Type B pancreatic cell (in vitro differentiated cells): ENCODE results near the gene SPP2. TPM values are rescaled to one million over a fixed set of nuclear protein-coding genes. Genes with fewer than 3 reads are reported as not detected.

Source experiments
- DNase-seq: peaks from one replicate; pipeline ENCODE4 v3.0.0; 2021; ENCODE audit warnings: mixed read lengths; ENCODE audit not compliant: unreplicated experiment; ENCODE audit errors: extremely low spot score
- H3K27ac Mint-ChIP-seq: 2 replicates; pipeline ENCODE4 v1.8.0; 2021; ENCODE audit warnings: mild to moderate bottlenecking, mixed read lengths
- H3K27me3 Mint-ChIP-seq: 2 replicates; pipeline ENCODE4 v1.8.0; 2021; ENCODE audit warnings: mixed read lengths
- H3K36me3 Mint-ChIP-seq: 2 replicates; pipeline ENCODE4 v1.8.0; 2021; ENCODE audit warnings: mixed read lengths
- H3K4me1 Mint-ChIP-seq: one replicate; pipeline ENCODE4 v1.8.0; 2021; ENCODE audit warnings: mixed read lengths; ENCODE audit not compliant: unreplicated experiment
- H3K4me3 Mint-ChIP-seq: 2 replicates; pipeline ENCODE4 v1.8.0; 2021; ENCODE audit warnings: mild to moderate bottlenecking, mixed read lengths
- H3K9me3 Mint-ChIP-seq: 2 replicates; pipeline ENCODE4 v1.8.0; 2021; ENCODE audit warnings: mixed read lengths
- total RNA-seq: library from RNA; stranded (reverse); gene quantifications from 2 replicates; pipeline ENCODE4 v1.2.1, GENCODE V29; 2021; ENCODE audit warnings: low replicate concordance
- TF ChIP-seq, protein P1 (sequence below): fragments of 200-600 bp; sonication (generic); conservative IDR thresholded peaks from 2 replicates; pipeline ENCODE4 v1.5.0; 2021; ENCODE audit warnings: antibody characterized with exemption, mild to moderate bottlenecking

SPP2 gene
- total RNA-seq, 1 donor from 2014 or later = not detected

DNA sequence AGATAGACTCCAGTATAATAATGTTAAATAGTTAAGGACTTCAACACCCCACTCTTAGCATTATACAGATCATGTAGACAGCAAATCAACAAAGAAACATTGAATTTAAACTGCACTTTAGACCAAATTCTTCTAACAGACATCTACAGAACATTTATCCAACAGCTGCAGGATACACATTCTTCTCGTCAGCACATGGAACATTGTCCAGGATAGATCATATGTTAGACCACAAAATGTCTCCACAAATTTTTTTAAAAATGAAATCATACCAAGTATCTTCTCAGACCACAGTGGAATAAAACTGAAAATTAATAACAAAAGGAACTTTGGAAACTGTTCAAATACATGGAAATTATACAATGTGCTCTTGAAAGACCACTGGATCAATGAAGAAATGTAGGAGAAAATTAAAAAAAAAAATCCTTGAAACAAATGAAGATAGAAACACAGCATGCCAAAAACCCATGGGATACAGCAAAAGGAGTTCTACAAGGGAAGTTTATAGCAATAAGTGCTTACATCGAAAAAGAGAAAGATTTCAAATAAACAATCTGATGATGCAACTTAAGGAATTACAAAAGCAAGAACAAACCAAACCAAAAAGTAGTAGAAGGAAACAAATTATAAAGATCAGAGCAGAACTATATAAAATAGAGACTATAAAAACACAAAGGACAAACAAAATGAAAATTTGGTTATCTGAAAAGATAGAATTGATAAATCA lies 12.3 kb upstream of the SPP2 start:
- Mint-ChIP-seq H3K4me3 (no peak overlapping the region), H3K9me3 (peaks cover 18% of the 10 kb centered on the region)
- no peak for DNase-seq

DNA sequence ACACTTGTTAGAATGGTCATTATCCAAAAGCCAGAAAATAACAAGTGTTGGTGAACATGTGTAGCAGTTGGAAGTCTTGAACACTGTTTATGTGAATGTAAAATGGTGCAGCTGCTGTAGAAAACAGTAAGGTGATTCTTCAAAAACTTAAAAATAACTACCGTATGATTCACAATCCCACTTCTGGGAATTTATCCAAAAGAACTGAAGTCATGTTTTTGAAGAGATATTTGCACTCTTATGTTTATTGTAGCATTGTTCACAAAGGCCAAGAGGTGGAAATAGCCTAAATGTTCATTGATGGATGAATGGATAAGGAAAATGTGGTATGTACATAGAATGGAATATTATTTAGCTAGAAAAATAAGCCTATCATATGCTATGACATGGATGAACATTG lies 6.3 kb upstream of the SPP2 start:
- H3K4me1 Mint-ChIP-seq = no peaks in the 10 kb centered on the region
- TF ChIP-seq, protein P1, sequence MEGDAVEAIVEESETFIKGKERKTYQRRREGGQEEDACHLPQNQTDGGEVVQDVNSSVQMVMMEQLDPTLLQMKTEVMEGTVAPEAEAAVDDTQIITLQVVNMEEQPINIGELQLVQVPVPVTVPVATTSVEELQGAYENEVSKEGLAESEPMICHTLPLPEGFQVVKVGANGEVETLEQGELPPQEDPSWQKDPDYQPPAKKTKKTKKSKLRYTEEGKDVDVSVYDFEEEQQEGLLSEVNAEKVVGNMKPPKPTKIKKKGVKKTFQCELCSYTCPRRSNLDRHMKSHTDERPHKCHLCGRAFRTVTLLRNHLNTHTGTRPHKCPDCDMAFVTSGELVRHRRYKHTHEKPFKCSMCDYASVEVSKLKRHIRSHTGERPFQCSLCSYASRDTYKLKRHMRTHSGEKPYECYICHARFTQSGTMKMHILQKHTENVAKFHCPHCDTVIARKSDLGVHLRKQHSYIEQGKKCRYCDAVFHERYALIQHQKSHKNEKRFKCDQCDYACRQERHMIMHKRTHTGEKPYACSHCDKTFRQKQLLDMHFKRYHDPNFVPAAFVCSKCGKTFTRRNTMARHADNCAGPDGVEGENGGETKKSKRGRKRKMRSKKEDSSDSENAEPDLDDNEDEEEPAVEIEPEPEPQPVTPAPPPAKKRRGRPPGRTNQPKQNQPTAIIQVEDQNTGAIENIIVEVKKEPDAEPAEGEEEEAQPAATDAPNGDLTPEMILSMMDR = no peak
- DNase-seq = no peak
- no peak overlapping the region for H3K4me3 Mint-ChIP-seq
- H3K27ac Mint-ChIP-seq = no peak overlapping the region
- no peaks in the 10 kb centered on the region for H3K9me3 Mint-ChIP-seq
- no peaks in the 10 kb centered on the region for H3K36me3 Mint-ChIP-seq
- H3K27me3 Mint-ChIP-seq = peaks cover 16% of the 10 kb centered on the region

More for the DNA sequence above, 12.3 kb upstream of the SPP2 start:
- TF ChIP-seq, protein P1 = no peak
- Mint-ChIP-seq H3K4me1 (no peaks in the 10 kb centered on the region), H3K27me3 (peaks cover 12% of the 10 kb centered on the region), H3K27ac (no peak overlapping the region), H3K36me3 (no peaks in the 10 kb centered on the region)

DNA sequence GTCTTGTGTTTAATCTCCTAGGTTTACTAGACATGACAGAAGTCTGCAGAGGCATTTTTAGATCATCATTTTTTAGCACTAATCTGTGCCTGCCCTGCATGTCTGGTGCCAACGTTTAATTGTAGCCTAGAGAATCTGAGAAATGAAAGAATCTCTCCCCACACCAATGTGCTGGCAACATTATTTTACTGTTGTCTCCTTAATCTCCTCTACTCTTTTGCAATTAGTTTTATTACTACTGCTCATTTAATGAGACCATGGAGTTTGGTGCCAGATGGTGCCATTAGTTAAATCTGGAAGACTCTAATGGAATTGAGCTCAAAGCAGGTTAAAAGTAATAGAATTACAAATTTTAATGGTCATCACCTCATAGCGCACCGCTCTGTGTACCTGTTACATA lies 4.0 kb upstream of the SPP2 start:
- TF ChIP-seq, protein P1 = no peak
- Mint-ChIP-seq H3K9me3 (no peaks in the 10 kb centered on the region), H3K4me1 (no peaks in the 10 kb centered on the region), H3K4me3 (no peak overlapping the region), H3K27me3 (peaks cover 12% of the 10 kb centered on the region), H3K36me3 (no peaks in the 10 kb centered on the region), H3K27ac (no peak overlapping the region)
- DNase-seq = no peak

DNA sequence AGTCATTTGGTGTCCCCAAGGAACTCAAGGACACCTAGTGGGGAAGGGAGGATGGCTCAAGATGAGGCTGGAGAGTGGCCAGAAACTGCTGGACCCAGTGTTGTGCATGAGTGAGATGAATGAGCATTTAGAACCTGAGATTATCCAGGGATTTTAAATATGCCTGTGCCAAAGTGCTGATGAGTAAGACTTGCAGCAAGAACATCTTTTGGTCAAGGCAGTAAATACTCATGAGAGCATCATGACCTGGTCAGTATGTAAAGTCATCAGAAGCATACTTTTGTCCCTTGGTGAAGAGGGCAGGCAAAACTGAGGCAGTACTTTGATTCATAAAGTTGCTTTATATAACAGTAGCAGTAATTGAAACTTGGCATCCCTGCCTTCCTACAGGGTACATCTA lies 3.1 kb upstream of the SPP2 start:
- Mint-ChIP-seq H3K36me3 (no peaks in the 10 kb centered on the region), H3K4me3 (no peak overlapping the region), H3K27me3 (peaks cover 10% of the 10 kb centered on the region), H3K27ac (no peak overlapping the region), H3K9me3 (no peaks in the 10 kb centered on the region), H3K4me1 (no peaks in the 10 kb centered on the region)
- no peak for DNase-seq
- TF ChIP-seq, protein P1 = no peak

DNA sequence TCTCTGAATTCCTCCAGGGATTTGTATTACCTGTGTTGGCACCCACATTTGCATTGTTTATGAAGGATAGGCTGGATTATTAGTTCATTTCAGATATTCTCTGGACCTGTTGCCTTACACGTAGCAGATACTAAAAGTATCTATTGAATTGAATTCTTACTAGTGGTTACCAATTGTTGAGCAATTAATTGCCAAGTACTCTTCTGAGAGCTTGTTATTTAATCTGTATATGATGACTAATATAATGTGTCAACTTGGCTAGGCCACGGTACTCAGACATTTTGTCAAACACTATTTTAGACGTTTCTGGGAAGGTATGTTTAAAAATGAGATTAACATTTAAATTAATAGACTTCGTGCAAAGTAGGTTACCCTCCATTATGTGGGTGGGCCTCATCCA lies 2.5 kb upstream of the SPP2 start:
- peaks cover 10% of the 10 kb centered on the region for H3K27me3 Mint-ChIP-seq
- no peaks in the 10 kb centered on the region for H3K4me1 Mint-ChIP-seq
- no peaks in the 10 kb centered on the region for H3K36me3 Mint-ChIP-seq
- TF ChIP-seq, protein P1 = no peak
- no peak overlapping the region for H3K27ac Mint-ChIP-seq
- H3K4me3 Mint-ChIP-seq = no peak overlapping the region
- DNase-seq = no peak
- H3K9me3 Mint-ChIP-seq = no peaks in the 10 kb centered on the region
